HCT116 (cell line): ENCODE measurements around the gene FAM20C. TPM values are rescaled to one million over a fixed set of nuclear protein-coding genes. Genes with fewer than 3 reads are reported as not detected.

ENCODE experiments used
- ATAC-seq: fragments of 200-7000 bp; cut with Tn5 transposase; 2 replicates; pipeline ENCODE4 v1.9.1; 2020; ENCODE audit warnings: mild to moderate bottlenecking, moderate library complexity
- BruUV-seq: library from RNA; stranded (reverse); fragments of 400-500 nt; replicated peaks from 2 replicates; lab custom pipeline; 2021; lab: Mats Ljungman, UMichigan
- CTCF ChIA-PET: fragments of 300-600 bp; sonication (Branson Sonifier 250); formaldehyde crosslinking; loops from one replicate; lab custom pipeline; 2021; ENCODE audit warnings: antibody characterized with exemption; lab: Charles Lee
- POLR2A ChIA-PET: fragments of 300-600, 350-600 bp; sonication (Branson Sonifier 250); formaldehyde crosslinking; loops from one replicate; lab custom pipeline; 2021; ENCODE audit warnings: antibody characterized with exemption; lab: Charles Lee
- RAD21 ChIA-PET, 2 experiments: fragments of 300-600 bp; sonication (Branson Sonifier 250); formaldehyde crosslinking; loops; one replicate each; lab custom pipeline; 2023; ENCODE audit warnings: low total read pairs in 2 of 2; ENCODE audit not compliant: uncharacterized antibody in 2 of 2, unreplicated experiment in 2 of 2, low non-redundant PET in 1 of 2; lab: Charles Lee
- DNase-seq: peaks from one replicate; pipeline ENCODE4 v3.0.0-alpha.2; 2010; ENCODE audit warnings: low read depth, low spot score
- H2AFZ ChIP-seq: fragments of 200-600 bp; shearing (Covaris generic), sonication (generic); 2 replicates; pipeline ENCODE4 v1.6.1; 2017; ENCODE audit warnings: low read depth, mixed run types, mixed read lengths, antibody characterized with exemption, low read length; ENCODE audit not compliant: poor library complexity, severe bottlenecking
- H3K27ac ChIP-seq: 2 replicates; pipeline ENCODE4 v1.5.1; 2012; ENCODE audit warnings: low read depth, low read length
- H3K27me3 ChIP-seq: fragments of 200-600 bp; sonication (generic); 2 replicates; pipeline ENCODE4 v1.6.1; 2016; ENCODE audit warnings: mixed run types, low read length, mixed read lengths; ENCODE audit not compliant: insufficient read depth
- H3K36me3 ChIP-seq, 2 experiments: fragments of 200-500 bp in 1 of 2; fragments of 200-600 bp in 1 of 2; sonication (Bioruptor generic) in 1 of 2; sonication (generic) in 1 of 2; 2 replicates each; pipeline versions ENCODE4 v1.5.1 to v1.6.1; 2014 to 2016; ENCODE audit warnings: low read length in 2 of 2, inconsistent platforms in 1 of 2, mixed read lengths in 1 of 2, mixed run types in 1 of 2; ENCODE audit not compliant: insufficient read depth in 2 of 2, control insufficient read depth in 1 of 2
- H3K4me1 ChIP-seq, 2 experiments: fragments of 200-600 bp in 1 of 2; sonication (generic) in 1 of 2; 2 replicates each; pipeline versions ENCODE4 v1.5.1 to v1.6.1; 2012 to 2017; ENCODE audit warnings: low read length in 2 of 2, inconsistent platforms in 1 of 2, mild to moderate bottlenecking in 1 of 2, mixed read lengths in 1 of 2, mixed run types in 1 of 2, moderate library complexity in 1 of 2; ENCODE audit not compliant: insufficient read depth in 2 of 2, control insufficient read depth in 1 of 2
- H3K4me2 ChIP-seq: fragments of 200-600 bp; sonication (generic); 2 replicates; pipeline ENCODE4 v1.6.1; 2017; ENCODE audit warnings: mixed run types, low read length, mixed read lengths
- H3K4me3 ChIP-seq, 2 experiments: fragments of 200-600 bp in 1 of 2; sonication (generic) in 1 of 2; replicated peaks in 1 of 2; 2 replicates each; pipeline ENCODE4 v1.5.1; 2011 to 2016; ENCODE audit warnings: low read length in 2 of 2, control low read depth in 1 of 2, low read depth in 1 of 2, mild to moderate bottlenecking in 1 of 2, mixed read lengths in 1 of 2, mixed run types in 1 of 2
- H3K79me2 ChIP-seq: fragments of 200-600 bp; sonication (generic); 2 replicates; pipeline ENCODE4 v1.6.1; 2017; ENCODE audit warnings: mild to moderate bottlenecking, mixed run types, low read length, moderate library complexity, mixed read lengths; ENCODE audit not compliant: insufficient read depth
- H3K9ac ChIP-seq: fragments of 200-600 bp; sonication (generic); 2 replicates; pipeline ENCODE4 v1.6.1; 2016; ENCODE audit warnings: low read length, mixed read lengths
- H3K9me2 ChIP-seq: fragments of 200-600 bp; sonication (generic), shearing (Covaris generic); 2 replicates; pipeline ENCODE4 v1.6.1; 2017; ENCODE audit warnings: mixed run types, mild to moderate bottlenecking, moderate library complexity; ENCODE audit not compliant: insufficient read depth
- H3K9me3 ChIP-seq, 2 experiments: fragments of 200-500 bp in 1 of 2; fragments of 200-600 bp in 1 of 2; sonication (Bioruptor generic) in 1 of 2; sonication (generic) in 1 of 2; 2 replicates each; pipeline ENCODE4 v1.6.1; 2014 to 2017; ENCODE audit warnings: low read length in 2 of 2, mixed read lengths in 2 of 2, inconsistent platforms in 1 of 2, low read depth in 1 of 2, mild to moderate bottlenecking in 1 of 2, mixed run types in 1 of 2, moderate library complexity in 1 of 2; ENCODE audit not compliant: control insufficient read depth in 1 of 2, insufficient read depth in 1 of 2
- H4K20me1 ChIP-seq: fragments of 200-600 bp; sonication (generic), shearing (Covaris generic); 2 replicates; pipeline ENCODE4 v1.6.1; 2017; ENCODE audit warnings: mixed run types, mild to moderate bottlenecking, moderate library complexity; ENCODE audit not compliant: insufficient read depth
- EGR1 ChIP-seq: IDR thresholded peaks from 2 replicates; pipeline ENCODE4 v1.6.1; 2012; ENCODE audit warnings: low read depth
- EZH2 ChIP-seq: fragments of 200-600 bp; sonication (generic); IDR thresholded peaks from 2 replicates; pipeline ENCODE4 v1.6.1; 2017; ENCODE audit warnings: antibody characterized with exemption, mixed run types
- JUND ChIP-seq: IDR thresholded peaks from 2 replicates; pipeline ENCODE4 v1.6.1; 2012
- POLR2A ChIP-seq: IDR thresholded peaks from 2 replicates; pipeline ENCODE4 v1.7.0; 2011; ENCODE audit warnings: borderline replicate concordance; ENCODE audit not compliant: insufficient read depth, insufficient read length; ENCODE audit errors: extremely low read depth
- POLR2AphosphoS5 ChIP-seq: IDR thresholded peaks from 2 replicates; pipeline ENCODE4 v1.6.1; 2011; ENCODE audit warnings: mild to moderate bottlenecking, low read depth, low read length, moderate library complexity
- RAD21 ChIP-seq: IDR thresholded peaks from 2 replicates; pipeline ENCODE4 v1.6.1; 2012; ENCODE audit warnings: low read depth, mild to moderate bottlenecking
- SIN3A ChIP-seq: IDR thresholded peaks from 2 replicates; pipeline ENCODE4 v1.6.1; 2012; ENCODE audit warnings: low read depth
- SP1 ChIP-seq: IDR thresholded peaks from 2 replicates; pipeline ENCODE4 v1.6.1; 2012; ENCODE audit warnings: low read depth
- ZFX ChIP-seq: fragments of 450-650 bp; IDR thresholded peaks from 2 replicates; pipeline ENCODE4 v1.6.1; 2017
- intact Hi-C: fragments of 100-400 bp; cut with micrococcal nuclease; formaldehyde crosslinking; loops from 2 replicates; pipeline ENCODE4 v1.10.0; 2022
- total RNA-seq: library from RNA; stranded (reverse); gene quantifications from one replicate; pipeline ENCODE4 v1.2.1, GENCODE V29; 2021; ENCODE audit not compliant: unreplicated experiment
- TF ChIP-seq, protein P1 (sequence below): IDR thresholded peaks from 2 replicates; pipeline ENCODE4 v1.6.1; 2012
- TF ChIP-seq, protein P2 (sequence below), 3 experiments: fragments of 200-600 bp in 1 of 3; sonication (generic) in 1 of 3; IDR thresholded peaks in 2 of 3; conservative IDR thresholded peaks in 1 of 3; 2 replicates each; pipeline ENCODE4 v1.5.1; 2012 to 2017; ENCODE audit warnings: low read depth in 2 of 3, low read length in 2 of 3, antibody characterized with exemption in 1 of 3, borderline replicate concordance in 1 of 3, control low read depth in 1 of 3, mild to moderate bottlenecking in 1 of 3, mixed read lengths in 1 of 3, mixed run types in 1 of 3, moderate library complexity in 1 of 3; ENCODE audit not compliant: insufficient read depth in 1 of 3
- TF ChIP-seq, protein P3 (sequence below): IDR thresholded peaks from 2 replicates; pipeline ENCODE4 v1.6.1; 2011; ENCODE audit warnings: mild to moderate bottlenecking, low read length, moderate library complexity; ENCODE audit not compliant: insufficient replicate concordance; ENCODE audit errors: extremely low read depth

FAM20C gene
- total RNA-seq, 1 experiment from 2014 or later = 27.1 TPM

DNA sequence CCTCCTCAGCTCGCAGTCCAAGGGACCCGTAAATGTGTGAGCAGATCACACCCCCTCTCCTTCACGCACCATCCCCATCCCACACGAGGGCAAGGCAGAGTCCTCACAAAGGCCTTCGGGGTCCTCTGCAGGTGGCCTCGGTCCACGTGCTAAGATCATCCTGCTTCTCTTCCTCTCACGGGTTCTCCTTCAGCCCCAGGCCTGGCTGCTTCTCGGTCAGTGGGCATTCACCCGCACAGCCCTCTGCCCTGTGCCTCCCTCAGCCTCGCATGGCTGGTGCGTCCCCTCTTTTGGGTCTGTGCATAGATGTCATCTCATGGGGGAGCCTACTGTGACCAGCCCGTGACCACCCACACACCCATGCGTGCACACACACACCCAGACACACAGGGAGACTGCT lies 80.3 kb downstream of the FAM20C start (continued):
- TF ChIP-seq POLR2AphosphoS5 = no peak
- TF ChIP-seq SIN3A = no peak

GRCh38 chr7:273327-273726 lies 81.0 kb downstream of the FAM20C start:
- H2AFZ ChIP-seq = no peak overlapping the region
- no peaks in the 10 kb centered on the region for H3K36me3 ChIP-seq
- H3K9me3 ChIP-seq = peaks cover 7 to 12% of the 10 kb centered on the region in 2 experiments; a peak in 2 of 4 replicates
- BruUV-seq = no TSS peak
- H3K4me1 ChIP-seq = no peaks in the 10 kb centered on the region
- no peaks in the 10 kb centered on the region for H3K27me3 ChIP-seq
- RAD21 ChIA-PET = no interaction called here
- no peaks in the 10 kb centered on the region for H3K79me2 ChIP-seq
- CTCF ChIA-PET = no interaction called here
- no peak overlapping the region for H3K27ac ChIP-seq
- DNase-seq = no peak
- no peak overlapping the region for H3K4me3 ChIP-seq
- POLR2A ChIA-PET = no interaction called here
- intact Hi-C loops = no loop called here
- no peaks in the 10 kb centered on the region for H4K20me1 ChIP-seq
- H3K4me2 ChIP-seq = no peak overlapping the region
- H3K9me2 ChIP-seq = no peaks in the 10 kb centered on the region
- no peak overlapping the region for H3K9ac ChIP-seq
- ATAC-seq = no peak
- TF ChIP-seq, protein P1, sequence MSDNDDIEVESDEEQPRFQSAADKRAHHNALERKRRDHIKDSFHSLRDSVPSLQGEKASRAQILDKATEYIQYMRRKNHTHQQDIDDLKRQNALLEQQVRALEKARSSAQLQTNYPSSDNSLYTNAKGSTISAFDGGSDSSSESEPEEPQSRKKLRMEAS = no peak
- TF ChIP-seq SIN3A = no peak
- TF ChIP-seq, protein P2, sequence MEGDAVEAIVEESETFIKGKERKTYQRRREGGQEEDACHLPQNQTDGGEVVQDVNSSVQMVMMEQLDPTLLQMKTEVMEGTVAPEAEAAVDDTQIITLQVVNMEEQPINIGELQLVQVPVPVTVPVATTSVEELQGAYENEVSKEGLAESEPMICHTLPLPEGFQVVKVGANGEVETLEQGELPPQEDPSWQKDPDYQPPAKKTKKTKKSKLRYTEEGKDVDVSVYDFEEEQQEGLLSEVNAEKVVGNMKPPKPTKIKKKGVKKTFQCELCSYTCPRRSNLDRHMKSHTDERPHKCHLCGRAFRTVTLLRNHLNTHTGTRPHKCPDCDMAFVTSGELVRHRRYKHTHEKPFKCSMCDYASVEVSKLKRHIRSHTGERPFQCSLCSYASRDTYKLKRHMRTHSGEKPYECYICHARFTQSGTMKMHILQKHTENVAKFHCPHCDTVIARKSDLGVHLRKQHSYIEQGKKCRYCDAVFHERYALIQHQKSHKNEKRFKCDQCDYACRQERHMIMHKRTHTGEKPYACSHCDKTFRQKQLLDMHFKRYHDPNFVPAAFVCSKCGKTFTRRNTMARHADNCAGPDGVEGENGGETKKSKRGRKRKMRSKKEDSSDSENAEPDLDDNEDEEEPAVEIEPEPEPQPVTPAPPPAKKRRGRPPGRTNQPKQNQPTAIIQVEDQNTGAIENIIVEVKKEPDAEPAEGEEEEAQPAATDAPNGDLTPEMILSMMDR (IDR thresholded peaks at IDR 0.05 in 2 of 3, conservative IDR thresholded peaks at IDR 0.05 in 1 of 3; ENCODE audit: borderline replicate concordance in 1 of 3, insufficient read depth in 1 of 3, low read depth in 2 of 3, low read length in 2 of 3) = no peak
- TF ChIP-seq, protein P3, sequence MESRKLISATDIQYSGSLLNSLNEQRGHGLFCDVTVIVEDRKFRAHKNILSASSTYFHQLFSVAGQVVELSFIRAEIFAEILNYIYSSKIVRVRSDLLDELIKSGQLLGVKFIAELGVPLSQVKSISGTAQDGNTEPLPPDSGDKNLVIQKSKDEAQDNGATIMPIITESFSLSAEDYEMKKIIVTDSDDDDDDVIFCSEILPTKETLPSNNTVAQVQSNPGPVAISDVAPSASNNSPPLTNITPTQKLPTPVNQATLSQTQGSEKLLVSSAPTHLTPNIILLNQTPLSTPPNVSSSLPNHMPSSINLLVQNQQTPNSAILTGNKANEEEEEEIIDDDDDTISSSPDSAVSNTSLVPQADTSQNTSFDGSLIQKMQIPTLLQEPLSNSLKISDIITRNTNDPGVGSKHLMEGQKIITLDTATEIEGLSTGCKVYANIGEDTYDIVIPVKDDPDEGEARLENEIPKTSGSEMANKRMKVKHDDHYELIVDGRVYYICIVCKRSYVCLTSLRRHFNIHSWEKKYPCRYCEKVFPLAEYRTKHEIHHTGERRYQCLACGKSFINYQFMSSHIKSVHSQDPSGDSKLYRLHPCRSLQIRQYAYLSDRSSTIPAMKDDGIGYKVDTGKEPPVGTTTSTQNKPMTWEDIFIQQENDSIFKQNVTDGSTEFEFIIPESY = no peak
- TF ChIP-seq ZFX = no peak
- no peak for TF ChIP-seq POLR2A
- no peak for TF ChIP-seq RAD21
- no peak for TF ChIP-seq POLR2AphosphoS5
- no peak for TF ChIP-seq EGR1
- no peak for TF ChIP-seq EZH2
- TF ChIP-seq SP1 = no peak
- TF ChIP-seq JUND = no peak
